ENCODE results near the gene CBFB.

CBFB gene

DNA sequence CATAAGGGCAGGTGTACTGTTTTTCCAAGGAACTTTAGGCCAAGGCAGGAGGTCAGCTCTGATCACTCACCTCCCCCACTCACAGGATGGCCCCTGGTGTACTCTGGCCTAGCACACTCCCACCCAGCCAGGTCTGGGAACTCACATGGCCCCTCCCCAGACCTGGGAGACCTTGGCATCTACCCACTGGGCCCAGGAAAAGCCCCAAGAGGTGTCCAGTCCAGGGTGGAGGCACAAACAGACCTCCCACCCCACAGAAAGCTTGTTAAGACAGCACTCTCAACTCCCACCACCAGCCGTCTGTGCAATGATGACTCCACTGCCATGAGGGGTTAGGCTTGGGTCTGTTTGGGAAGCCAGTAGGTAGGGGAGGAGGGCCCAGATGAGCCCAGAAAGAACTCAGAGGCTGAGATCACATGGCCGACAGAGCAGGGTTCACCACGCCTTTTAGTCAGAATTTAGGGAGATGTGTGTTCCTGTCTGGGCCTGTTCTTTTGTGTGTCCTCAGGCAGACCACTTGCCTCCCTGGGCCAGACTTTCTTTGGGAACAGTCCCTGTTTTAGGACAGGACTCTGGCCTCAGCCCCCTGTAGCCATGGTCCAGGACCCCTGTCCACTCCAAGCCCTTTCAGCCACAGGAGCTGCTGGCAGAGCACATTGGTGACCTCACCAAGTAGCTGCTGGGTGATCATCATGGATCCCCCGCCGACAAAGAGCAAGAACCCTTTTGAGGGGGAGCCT is 12.1 kb upstream of the CBFB start:
- no peak for DNase-seq (ENCODE audit: low read depth)

DNA sequence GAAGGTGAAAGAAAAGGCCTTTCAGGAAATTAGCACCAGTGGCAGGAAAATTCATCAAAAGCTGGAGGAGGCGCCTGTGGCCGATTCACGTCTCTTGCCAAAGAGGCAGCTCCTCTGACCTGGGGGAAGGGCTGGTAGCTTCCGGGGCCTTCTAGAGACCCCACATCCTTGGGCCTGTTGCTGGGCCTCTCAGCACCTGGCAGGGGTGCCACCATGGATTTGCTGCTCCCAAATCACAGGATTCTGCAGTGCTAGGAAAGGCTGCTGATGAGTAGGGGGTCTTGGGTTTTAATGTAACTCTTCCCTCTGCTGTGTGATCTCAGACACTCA is 11.6 kb upstream of the CBFB start:
- no peak for DNase-seq (ENCODE audit: low read depth)

- DNase-seq (ENCODE audit: low read depth): peak; percentile 77
Observed at GRCh38 chr16:67017810-67018488, 11.0 kb upstream of the CBFB start.

GRCh38 chr16:67019171-67019570 is 9.8 kb upstream of the CBFB start:
- no peak for DNase-seq (ENCODE audit: low read depth)

DNA sequence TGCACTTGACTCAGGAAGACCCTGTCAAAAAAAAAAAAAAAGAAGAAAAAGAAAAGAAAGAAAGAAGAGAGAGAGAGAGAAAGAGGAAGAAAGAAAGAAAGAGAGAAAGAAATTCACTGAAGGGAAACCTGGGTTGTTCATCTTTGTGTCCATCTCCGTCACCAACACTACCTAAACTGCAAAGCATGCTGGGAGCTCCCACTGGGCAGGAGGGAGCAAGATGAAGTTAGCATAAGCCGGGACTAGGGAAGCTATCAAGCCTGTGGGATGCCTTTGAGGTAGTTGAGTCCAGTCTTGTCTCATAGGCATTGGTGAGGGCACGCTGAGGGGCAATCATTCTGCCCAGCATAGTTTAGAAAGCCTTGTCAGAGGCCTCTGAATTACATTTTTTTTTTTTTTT is 7.6 kb upstream of the CBFB start:
- no peak for DNase-seq (ENCODE audit: low read depth)

- no peak for DNase-seq (ENCODE audit: low read depth)
Observed at GRCh38 chr16:67022531-67023214, 6.3 kb upstream of the CBFB start.

DNA sequence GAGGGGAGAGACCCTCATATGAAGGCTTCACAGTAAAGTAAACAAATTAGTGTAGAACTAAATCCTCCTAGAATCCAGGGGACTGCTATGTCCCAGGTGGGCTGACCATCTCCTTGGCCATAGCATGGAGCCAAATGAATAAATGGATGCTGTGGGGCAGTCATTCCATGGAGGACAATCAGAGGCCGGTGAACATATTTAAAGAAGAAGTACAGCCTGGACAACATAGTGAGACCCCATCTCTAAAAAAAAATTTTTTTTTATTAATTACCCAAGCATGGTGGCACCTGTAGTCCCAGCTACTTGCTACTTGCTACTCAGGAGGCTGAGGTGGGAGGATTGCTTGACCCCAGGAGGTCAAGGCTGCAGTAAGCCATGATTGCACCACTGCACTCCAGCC is 5.3 kb upstream of the CBFB start:
- DNase-seq (ENCODE audit: low read depth): no peak

DNA sequence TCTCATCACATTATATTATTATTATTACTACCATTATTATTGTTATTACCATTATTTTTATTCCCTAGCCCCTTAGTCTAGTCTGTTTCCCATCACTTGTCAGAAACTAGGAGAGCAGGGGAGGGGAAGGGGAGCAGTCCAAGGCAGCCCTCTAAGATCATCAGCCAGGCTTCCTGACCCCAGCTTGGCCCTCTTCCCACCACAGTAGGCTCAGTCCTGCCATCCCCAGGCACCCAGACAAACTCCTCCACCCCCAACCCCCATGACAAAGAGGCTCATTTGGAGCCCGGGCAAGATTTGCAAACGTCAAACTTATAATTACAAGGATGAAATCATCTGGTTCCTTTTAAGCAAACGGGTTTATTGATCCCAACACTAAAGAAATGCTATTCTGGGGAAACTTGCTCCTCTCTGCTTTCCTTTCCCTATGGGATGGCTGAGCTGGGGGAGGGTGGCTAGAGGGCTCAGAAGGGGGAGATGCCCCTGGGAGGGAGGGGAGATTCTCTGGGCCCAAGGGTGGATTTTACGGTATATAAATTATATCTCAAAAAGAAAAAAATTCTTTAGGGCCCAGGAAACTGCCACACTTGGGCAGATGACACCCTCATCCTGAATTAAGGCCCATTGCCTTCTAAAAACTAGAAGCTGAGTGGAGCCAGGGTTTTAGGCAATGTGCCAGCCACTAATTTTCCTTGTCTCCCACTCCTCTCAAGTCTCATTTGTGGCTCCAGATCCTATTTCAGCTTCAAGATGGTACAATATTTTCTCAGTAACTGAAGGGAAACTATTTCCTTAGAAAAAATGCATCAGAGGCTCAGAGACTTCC is 4.4 kb upstream of the CBFB start:
- no peak for DNase-seq (ENCODE audit: low read depth)

GRCh38 chr16:67025210-67025550 is 3.8 kb upstream of the CBFB start:
- no peak for DNase-seq (ENCODE audit: low read depth)

DNA sequence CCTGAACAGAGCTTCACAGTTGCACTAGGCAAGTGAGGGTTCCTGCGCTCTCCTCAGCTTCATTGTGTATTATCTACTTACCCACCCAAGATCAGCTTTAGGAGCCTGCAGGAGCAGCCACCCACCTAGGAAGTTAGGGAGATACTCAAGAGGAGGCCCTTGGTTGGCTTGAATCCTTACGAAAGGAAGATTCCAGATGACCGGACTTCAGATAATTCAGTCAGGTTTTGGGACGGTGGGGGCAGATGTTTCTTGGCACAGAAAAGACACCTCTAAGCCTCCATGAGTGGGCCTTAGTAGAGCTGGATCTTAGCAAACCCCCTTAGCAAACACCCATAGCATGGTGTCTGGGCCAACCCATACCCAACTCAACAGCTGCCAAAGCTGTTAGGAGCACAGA is 2.4 kb upstream of the CBFB start:
- DNase-seq (ENCODE audit: low read depth): no peak

DNA sequence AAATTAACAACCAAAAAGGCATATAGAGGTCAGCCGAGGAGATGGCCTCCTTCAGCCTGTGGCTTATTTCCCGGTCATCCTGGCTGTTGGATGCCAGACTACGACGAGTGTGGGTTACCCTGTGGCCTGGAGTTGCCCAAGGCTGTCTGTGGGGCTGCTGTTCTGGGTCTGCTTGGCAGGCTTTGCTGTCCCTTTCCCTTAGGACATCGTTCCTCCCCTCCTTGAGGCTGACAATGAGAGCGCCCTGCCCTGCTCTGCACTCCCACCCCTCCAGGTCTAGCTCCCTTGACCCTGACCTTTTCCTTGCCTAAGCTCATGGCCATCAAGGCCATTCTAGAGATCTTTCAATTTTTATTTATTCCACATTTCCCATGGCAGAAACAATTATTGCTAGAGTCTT is 1.9 kb upstream of the CBFB start:
- no peak for DNase-seq (ENCODE audit: low read depth)

DNA sequence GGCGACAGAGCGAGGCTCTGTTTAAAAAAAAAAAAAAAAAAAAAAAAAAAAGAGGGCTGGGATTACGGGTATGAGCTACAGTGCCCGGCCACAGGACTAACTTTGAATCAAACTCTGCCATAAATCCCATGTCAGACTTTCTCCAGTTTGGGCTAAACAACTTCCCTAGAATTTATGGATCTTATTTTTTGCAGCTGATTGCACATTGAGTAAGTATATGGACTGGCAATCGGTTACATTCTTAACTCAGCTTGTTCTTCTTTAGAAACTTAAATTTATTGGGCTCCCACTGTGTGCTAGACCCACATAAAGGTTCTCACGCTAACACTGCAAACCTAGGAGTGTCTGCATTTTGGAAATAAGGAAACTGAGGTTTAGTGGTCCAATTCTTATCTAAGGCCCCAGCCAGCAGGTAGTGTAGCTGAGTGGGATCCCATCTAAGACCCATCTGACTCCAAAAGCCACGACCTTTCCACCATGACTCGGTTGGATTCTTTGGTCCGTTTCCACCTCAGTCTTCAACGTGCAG is 718 bp upstream of the CBFB start:
- no peak for DNase-seq (ENCODE audit: low read depth)

DNA sequence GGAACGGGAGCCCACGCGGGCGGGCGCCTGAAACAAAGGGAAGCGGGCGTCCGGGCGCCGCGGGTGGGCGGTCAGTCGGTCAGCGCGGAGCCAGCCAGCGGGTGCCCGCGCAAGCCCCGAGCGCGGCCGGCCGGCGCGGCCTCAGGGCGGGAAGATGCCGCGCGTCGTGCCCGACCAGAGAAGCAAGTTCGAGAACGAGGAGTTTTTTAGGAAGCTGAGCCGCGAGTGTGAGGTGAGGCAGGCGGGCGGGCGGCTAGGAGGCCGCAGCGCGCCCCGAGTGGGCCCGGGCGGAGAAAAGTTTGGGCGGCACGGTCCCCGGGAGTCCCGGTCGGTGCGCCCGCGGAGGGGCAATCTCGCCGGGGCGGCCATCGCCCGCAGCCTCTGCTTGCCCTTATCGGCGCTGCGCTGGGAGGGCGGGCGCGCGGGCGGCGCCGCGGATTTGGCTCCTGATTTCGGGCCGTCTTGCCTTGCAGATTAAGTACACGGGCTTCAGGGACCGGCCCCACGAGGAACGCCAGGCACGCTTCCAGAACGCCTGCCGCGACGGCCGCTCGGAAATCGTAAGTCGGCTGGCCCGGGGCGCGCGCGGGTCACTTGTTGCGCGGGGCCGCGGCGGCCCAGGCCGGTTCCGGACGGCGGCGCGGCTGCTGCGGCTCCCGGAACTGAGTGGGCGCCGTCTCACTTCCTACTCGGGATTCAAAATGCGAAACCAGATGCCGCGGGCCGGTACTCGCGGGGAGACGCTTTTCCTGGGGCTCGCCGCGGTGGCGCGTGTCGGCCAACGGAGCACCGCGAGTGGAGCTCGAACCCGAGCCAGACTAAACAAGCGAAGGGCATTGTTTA is 526 bp downstream of the CBFB start:
- DNase-seq (ENCODE audit: low read depth): no peak

DNA sequence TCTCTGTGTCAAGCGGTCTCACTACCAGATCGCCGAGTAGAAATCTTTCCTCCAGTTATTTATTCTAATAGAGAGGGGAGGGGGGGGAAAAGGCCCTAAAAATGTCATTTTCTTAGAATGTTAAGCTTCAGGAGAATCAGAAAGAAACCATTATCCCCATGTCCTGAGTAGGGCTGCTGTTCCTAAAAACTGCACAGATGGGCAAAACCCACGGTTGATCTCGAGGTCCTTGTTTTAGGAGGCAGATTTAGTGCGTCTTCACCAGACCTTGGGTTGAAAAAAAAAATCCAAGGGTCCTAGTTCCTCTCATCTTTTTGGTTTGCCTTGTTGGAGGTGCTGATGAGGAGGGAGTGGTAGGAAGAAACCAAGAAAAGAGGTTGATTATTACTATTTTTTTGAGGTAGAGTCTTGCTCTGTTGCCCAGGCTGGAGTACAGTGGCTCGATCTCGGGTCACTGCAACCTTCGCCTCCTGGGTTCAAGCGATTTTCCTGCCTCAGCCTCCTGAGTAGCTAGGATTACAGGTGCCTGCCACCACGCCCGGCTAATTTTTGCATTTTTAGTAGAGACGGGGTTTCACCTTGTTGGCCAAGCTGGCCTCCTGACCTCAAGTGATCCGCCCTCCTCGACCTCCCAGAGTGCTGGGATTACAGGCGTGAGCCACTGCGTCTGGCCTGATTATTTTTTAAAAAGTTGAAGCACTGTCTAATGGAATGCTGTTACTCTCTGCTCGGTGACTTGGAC is 1.4 kb downstream of the CBFB start:
- DNase-seq (ENCODE audit: low read depth): no peak

GRCh38 chr16:67034487-67034886 is 5.5 kb downstream of the CBFB start:
- no peak for DNase-seq (ENCODE audit: low read depth)

GRCh38 chr16:67035364-67035763 is 6.4 kb downstream of the CBFB start:
- no peak for DNase-seq (ENCODE audit: low read depth)

- DNase-seq (ENCODE audit: low read depth): no peak
Observed at GRCh38 chr16:67036323-67036741, 7.4 kb downstream of the CBFB start.

DNA sequence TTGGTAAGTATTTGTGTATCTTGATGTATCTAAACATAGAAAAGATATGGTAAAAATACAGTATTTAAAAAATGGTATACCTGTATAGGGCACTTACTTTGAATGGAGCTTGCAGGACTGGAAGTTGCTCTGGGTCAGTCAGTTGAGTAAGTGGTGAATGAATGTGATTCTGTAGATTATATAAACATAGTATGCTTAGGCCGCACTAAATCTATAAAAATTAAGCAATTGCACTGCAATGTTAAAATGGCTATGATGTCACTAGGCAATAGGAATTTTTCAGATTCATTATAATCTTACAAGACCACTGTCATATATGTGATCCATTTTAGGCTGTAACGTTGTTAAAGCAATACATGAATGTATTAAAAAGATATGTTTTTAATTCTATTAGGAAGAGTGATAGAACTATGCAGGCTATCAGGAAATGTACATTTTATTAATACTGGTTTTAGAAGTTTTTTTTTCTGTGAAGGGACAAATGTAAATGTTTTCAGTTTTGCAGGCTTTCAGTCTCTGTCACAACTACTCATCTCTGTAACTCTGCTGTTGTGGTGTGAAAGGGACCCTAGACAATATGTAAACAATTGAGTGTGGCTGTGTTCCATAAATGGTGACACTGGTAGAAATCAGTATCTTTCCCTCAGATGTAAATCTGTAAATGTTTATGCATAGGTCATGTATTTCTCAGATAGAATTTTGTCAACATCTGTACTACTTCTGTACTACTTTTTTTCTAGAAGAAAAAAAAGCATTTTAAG is 10.5 kb downstream of the CBFB start:
- DNase-seq (ENCODE audit: low read depth): no peak

- no peak for DNase-seq (ENCODE audit: low read depth)
Observed at GRCh38 chr16:67040166-67040565, 11.2 kb downstream of the CBFB start.

- DNase-seq (ENCODE audit: low read depth): no peak
Observed at GRCh38 chr16:67040906-67041305, 12.0 kb downstream of the CBFB start.
